Activated CD8-positive, alpha-beta memory T cell treated with anti-CD3 and anti-CD28 coated beads for 1 hour (primary cell): ENCODE measurements around the gene UGT8.
"Not testable (repeated sequence)": the region's sequence is repeated elsewhere in the genome, so short reads cannot be mapped to it uniquely, and the experiment has no call there.

ENCODE experiments used
- DNase-seq, 2 donors: peaks; one replicate each; pipeline ENCODE4 v3.0.0-alpha.2; 2020; ENCODE audit warnings: low read depth in 1 of 2; ENCODE audit errors: extremely low read depth in 1 of 2

UGT8 gene

DNA sequence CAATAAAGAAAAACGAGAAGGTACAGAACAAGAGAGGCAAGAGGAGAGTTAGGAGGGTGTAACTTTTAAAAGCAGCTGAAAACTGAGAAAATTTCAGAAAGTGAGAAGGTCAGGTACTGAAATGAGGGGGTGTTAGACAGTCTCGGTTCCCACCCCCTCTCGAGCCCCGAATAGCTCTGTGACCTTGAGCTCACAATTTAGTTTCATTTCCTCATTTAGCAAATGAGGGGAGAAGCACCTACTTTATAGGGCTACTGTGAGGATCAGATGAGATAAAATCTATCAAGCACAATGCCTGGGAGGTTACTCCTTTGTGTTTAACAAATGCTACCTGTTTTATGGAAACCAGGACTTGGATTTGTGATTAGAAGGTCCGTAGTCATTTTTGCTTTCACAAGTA, 4.9 kb downstream of the UGT8 start:
- no peak for DNase-seq

DNA sequence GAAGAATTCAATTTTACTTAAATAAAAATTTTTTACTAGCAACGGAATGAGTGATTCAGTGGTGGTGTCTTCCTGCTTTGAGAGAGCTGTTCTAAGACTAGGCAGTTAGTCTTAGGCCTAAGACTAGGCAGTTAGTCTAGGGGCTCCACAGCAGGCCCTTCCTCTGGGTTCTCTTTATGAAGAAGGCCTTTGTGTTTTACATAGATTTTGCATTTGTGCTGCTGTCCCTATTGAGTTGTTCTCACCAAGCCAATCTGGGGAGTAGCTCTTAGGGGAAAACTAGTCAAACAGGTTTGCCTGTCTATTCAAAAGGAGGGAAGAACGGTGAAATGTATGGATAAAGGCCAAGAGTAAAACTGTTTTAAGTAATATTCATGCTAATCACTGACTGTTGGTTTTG, 7.6 kb downstream of the UGT8 start:
- no peak for DNase-seq

DNA sequence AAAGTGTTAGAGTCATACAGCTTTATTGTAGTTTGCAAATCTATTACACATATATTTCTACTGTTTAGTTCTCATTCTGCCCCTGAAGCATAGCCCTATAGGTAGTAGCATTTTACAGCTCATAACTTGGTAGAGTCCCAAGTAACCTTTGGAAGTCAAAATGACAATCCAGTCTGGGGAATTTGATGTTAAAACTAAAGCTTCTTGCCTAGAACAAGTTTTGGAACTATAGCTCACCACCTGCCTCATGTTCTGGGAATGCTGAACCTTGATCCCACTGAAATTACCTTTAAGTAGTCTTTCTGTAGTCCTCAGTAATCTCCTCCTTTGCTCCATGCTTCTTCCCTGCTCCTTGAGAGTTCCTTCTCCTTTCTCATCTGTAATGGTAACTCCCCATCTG, 8.4 kb downstream of the UGT8 start:
- DNase-seq, result no peak

DNA sequence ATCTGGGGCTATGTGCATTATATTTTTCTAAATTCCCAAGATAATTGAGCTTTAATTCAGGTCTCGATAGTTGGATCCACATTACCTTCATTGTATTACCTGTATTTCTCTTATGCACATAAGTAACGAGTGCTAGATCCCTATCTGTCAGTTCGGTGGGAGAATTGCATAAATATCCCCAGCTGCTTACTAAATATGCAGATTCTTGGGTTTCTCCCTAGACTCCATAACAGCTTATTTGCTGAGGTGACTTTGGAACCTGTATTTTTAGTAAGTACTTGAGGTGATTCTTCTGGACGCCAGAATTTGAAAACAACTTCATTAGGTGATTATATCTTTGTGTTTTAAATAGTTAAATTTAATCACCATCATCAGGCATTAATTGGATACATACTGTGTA, 15.0 kb downstream of the UGT8 start:
- DNase-seq, result no peak

DNA sequence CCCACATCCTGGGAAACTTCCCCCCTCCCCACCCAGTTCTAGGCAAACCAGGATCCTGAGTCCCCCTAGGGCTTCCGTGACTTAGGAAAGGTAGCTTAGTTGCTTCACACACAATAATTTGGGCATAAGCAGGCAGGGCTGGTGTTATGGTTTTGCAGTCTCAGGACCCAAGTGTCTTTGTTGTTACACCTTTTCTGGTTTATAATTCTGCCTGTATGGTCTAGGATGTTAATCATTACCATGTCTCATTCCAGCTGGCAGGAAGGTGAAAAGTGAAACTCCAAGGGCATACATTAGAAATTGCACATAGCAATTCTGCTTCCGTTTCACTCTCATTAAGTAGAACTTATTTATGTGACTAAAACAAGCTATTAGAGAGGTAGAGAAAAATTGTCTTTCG, 16.8 kb downstream of the UGT8 start:
- no peak for DNase-seq

DNA sequence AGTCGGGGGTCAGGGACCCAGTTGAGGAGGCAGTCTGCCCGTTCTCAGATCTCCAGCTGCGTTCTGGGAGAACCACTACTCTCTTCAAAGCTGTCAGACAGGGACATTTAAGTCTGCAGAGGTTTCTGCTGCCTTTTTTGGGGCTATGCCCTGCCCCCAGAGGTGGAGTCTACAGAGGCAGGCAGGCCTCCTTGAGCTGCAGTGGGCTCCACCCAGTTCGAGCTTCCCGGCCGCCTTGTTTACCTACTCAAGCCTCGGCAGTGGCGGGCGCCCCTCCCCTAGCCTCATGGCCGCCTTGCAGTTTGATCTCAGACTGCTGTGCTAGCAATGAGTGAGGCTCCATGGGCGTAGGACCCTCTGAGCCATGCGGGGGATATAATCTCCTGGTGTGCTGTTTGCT, 17.4 kb downstream of the UGT8 start:
- not testable (repeated sequence) for DNase-seq

DNA sequence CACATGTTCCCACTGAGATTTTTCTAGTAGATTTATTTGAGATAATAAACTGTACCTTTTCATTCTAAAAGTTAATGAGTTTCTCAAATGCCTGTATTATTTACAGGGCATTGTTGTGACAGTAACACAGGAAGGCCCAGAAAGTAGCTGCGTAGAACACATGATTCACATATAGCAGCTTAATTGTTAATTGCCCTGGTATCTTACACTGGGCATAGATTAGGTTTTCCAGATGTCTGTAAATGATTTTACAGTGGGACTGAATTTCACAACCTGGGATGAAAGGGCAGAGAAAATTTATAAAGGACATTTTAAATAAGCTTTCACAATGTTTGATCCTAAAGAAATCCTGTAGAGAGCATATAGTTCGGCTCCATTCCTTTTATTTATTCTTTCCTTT, 27.6 kb downstream of the UGT8 start:
- DNase-seq, result no peak

DNA sequence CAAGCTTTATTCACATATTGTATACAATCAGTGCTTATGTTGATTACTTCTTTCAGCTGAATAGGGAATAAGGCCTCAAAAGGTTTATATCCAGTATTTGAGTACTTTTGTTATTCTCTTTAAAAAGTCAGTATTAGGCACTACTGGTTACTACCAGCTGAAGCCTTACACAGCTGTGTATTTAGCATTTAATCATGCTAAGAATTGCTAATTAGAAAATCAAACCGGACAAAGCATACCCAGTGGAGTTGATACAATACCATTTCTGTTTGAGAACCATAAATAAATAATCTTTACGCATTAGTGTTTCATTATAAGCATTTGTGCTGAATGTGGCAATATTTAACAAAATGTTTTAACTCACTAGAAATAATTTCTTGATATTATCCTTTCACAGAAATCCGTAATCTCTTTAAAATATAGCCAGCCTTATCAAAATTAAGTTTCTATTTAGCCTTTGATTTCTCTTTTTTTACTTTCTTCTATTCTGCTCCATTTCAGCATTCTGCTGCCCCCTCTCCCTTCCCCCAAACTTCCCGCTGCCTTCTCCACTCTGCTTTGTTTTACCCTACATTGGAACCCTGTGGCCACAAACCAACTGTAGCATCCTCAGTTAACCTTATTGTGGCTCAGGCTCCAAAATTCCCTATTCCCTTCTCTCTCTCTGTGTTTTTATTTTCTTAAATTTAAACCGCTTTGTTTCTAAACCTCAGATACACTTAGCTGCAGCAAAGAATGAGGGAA, 37.8 kb downstream of the UGT8 start:
- DNase-seq, result no peak

DNA sequence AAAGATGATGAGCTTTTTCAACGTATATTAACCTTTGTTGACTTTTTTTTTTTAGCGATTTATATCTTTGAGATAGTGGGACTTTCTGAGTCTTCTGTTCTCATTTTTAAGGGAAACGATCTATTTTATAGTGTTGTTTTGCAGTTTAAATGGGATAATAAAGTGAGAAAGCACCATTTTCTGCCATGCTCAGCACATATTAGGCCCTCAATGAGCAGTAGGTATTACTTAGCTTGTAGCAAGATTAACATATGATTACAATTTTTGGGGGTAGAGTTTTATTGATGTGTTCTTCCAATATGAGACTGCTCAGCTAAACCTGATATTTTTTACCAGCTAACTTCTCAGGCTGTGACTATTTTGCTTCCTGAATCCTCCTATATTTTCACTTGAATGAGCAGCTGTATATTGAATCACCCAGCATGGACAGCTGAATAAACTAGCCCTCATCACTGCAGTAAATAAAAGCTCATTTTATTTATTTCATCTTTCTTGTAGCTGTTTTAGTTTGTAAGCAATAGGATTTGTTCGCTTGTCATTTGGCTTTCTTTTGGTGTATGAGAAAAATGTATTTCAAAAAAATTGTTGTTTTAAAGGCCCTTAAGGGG, 43.7 kb downstream of the UGT8 start:
- DNase-seq, result no peak

DNA sequence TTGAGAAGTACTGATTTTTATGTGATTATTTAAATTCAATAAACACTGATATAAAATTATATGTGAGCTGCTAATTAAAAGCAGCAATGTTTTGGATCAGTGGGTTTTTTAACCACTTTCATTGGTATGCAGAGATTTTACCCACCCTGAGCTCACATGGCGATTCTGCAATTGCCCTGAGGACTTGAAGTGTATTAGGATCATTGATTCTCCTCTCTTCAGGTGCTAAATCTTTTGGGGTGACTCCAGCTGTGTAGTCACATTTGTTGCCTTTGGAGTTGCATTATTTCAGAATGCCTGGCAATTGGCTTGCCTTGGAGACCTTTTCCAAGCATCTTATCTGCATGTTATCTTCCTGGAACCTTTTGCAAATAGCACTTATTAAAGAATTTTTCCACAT, 51.3 kb downstream of the UGT8 start:
- no peak for DNase-seq

DNA sequence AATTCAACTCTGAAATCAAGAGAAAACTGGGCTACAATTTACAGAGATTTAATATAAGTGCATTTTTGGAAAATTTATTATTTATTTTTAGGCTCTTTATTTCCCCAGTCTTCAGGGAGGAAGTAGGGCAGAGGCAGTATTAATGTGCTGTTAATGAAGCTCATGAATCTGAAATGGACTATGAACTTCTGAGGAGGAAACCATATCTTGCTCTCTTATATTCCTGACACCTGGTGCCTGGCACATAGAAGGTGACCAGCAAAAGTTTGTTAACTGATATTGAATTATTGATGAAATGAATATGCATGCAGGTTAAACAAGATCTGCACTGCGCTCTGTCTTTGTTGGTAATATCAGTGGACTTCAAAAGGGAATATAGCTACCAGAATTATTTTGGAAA, 55.1 kb downstream of the UGT8 start:
- no peak for DNase-seq

DNA sequence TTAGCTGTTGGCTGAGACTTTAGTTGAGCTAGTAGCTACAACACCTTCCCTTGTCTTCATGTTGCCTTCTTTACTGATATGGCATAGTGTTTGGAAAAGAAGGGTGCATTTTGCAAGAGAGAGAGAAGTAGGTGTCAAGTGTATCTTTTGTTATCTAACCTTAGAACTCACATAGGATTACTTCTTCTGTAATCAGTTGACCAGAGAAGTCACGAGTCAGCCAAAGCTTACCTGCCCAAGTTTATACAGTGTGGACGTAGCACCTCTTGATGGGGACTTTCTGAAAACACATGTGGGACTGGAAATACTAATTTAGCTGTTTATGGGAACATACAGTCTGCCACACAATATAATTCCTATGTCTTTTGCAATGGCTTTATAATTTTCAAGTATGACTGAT, 56.0 kb downstream of the UGT8 start:
- no peak for DNase-seq

DNA sequence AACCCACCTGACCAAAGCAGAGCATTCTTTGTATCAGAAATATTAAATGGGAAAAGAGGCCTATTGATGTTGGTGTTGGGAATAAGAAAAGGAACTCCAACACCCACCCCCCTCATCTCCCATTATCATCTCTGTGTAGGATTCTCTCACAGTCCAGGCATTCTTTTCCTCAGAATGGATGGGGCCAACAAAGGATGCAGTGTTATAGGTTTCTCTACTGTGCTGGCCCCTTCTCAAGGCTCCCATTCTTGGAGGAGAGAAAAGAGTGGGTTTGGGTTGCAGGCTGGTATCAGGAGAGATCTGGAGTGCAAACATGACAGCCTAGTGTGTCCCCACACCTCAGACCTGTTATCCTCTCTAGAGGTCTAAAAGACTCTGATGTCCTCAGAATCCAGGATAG, 59.6 kb downstream of the UGT8 start:
- no peak for DNase-seq

DNA sequence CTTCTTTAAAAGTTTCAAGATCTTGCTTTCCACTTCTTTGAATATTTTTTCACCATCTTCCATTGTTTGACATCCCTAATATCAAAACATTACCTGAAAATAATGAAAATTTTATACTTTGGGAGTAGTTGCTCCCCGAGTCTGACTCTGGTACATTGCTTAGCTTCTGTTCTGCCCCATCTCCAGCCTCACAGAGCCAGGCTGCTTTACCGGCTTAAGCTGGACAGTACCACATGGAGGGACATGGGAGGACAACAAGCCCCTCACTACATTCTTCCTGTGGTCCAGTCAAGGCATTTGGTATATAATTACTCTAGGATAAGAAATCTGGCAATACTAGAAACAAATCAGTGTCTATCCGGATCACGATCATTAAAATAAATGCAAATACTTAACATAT, 60.2 kb downstream of the UGT8 start:
- no peak for DNase-seq

DNA sequence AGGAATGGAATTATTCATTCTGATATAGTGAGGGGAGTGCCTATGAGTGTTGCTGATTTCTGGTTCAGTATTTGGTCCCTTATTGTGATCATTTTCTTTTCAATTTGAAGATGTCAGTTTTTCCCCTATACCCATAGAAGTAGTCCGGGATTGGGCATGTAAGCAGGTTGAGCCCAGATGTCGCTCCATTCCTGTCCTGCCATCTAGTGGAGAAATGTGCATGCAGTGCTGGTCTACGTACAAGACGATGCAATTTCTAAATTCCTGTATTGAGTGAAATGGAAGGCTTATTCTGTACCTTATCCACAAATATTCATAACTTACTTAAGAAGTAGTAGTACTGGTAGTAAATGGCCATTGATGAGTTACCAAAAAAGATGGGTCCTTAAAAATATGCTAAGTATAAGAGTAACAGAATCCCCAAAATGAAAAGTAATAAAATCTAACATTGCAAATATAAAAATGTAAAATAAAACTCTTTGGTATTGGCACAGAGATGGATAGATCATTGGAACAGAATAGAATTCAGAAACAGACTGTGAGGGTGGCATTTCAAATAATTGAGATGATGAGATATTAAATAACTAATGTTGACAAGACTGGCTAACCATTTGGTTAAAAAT, 60.9 kb downstream of the UGT8 start:
- DNase-seq, result no peak

DNA sequence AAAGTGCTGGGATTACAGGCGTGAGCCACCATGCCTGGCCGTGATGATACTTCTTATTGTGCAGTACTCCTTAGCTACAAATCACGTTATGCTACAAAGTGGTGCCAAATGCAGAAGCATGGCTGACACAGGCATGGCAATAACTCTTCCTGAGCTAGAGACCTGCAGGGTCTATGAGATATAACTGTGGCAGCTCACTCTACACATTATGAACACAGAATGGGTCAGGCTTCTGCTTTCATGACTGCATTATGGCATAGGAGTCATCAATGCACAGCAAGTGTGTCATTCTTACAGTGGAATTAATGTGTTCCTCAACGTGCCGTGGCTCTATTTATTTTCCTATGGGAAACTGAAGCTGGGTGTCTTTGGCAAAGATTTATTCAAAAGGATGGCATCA, 64.5 kb downstream of the UGT8 start:
- no peak for DNase-seq

DNA sequence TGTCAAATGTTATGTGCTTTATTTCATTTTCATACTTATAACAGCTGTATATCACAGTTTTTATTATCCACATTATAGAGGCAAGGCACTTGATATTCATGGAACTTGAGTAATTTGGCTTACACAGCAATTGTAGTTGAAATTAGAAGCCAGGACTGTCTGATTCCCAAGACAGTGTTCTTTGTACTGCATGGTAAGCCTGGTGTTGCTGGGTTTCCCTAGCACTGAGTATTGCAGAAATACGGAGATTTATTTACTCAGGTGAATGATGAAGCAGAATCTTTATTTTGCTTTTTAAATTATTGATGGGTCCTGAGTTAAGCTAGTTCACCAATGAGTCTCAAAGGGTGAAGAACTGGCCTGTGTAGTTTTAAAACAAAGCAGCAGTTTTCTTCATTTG, 70.0 kb downstream of the UGT8 start:
- no peak for DNase-seq

DNA sequence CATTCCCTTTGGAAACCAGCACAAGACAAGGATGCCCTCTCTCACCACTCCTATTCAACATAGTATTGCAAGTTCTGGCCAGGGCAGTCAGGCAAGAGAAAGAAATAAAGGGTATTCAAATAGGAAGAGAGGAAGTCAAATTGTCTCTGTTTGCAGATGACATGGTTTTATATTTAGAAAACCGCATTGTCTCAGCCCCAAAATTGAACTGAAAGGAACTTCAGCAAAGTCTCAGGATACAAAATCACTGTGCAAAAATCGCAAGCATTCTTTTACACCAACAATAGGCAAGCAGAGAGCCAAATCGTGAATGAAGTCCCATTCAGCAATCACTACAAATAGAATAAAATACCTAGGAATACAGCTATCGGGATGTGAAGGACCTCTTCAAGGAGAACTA, 72.1 kb downstream of the UGT8 start:
- DNase-seq, result not testable (repeated sequence)

DNA sequence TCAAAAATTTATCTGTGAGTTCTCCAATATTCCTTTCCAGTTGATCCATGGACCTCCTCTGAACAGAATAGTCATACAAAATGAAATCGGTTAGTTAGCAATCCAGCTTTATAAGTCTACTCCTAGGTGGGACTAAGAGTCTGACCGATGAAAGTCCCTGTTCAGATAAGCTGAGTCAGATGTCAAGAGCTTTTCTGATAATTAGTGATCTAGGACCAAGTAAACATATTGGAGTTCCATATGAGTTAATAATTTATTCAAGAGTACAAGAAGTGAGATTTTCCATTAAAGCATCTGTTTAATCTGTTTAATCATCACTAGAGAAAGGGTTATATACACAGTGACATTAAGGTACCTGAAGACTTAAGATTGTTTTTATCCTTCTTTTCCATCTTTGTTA, 74.7 kb downstream of the UGT8 start:
- no peak for DNase-seq

DNA sequence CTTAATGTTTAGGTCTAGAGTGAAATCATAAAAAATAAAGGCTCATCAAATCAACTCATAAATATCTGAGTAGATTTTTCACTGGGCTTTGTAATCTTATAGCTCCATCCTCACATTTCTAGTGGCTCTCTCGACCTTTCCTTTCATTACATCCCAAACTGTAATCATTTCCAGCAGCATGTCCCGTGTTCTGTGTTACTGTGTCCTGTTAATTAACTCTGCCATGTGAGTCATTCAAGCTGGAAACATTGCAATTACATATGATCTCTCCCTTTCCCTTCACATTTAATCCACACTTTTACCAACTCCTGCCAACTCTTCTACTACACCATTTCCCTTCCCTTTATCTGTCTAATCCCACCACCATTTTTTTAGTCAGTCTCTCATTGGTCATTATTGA, 75.5 kb downstream of the UGT8 start:
- no peak for DNase-seq

DNA sequence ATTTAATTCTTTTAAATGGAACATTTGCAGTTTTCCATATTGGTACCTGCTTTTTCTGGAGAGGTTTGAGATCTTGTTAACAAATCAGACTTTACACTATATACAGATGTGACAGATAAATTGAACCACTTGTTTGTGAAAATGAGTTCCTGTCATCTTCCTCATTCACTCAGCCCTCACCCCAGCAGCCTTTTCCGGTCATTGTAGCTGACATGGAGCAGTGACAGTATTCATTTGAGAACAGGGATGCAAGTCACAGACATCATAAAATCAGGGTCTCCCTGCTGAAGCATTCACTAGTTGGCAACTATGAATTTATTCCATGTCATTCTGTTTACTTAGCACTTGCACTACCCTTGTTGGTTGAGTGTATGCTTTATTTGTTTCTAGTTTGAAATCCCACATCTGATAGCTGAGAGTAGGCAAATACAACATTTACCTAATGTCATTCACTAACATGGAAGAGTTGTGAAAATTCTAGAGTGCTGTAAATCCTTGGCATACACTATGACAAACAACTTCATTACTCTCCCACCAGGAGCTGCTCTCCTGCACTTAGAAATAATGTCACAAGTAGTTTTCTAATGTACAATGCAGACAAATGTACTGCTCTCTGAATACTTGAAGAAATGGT, 78.9 kb downstream of the UGT8 start:
- no peak for DNase-seq

DNA sequence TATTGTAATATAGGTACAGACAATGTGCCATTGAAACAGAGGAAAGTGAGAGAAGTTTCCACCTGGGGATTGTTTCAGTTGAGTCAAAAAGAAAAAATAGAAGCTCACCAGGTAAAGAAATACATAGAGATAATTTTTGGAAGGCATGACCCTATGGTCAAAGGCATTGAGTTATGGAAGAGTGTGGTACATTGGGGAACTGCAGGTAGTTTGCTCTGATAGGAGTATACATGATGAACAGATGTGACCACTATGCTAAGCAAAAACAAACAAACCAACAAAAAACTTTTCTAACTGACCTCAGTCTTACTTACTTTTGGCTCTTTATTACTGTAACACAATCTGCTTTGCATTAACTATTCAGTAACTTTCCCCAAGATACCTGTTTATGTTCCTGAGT, 85.9 kb downstream of the UGT8 start:
- no peak for DNase-seq
